AG04450 (cell line): ENCODE measurements around the gene RCAN3. TPM values are rescaled to one million over a fixed set of nuclear protein-coding genes. Genes with fewer than 3 reads are reported as not detected.

ENCODE experiments used
- CTCF ChIA-PET: fragments of 300-600, 350-600 bp; formaldehyde crosslinking; extraction: SDS; loops from one replicate; lab custom pipeline; 2022; ENCODE audit warnings: antibody characterized with exemption, inconsistent platforms; lab: Charles Lee
- POLR2A ChIA-PET: fragments of 350-600 bp; formaldehyde crosslinking; extraction: SDS; loops from one replicate; lab custom pipeline; 2021; ENCODE audit warnings: antibody characterized with exemption, inconsistent platforms; lab: Yijun Ruan, JAX
- DNase-seq: peaks from one replicate; pipeline ENCODE4 v3.0.0-alpha.2; 2011; ENCODE audit warnings: low read depth, low spot score
- H3K27ac ChIP-seq: one replicate; pipeline ENCODE4 v1.5.1; 2012; ENCODE audit warnings: low read depth, low read length, control low read depth
- H3K27me3 ChIP-seq: one replicate; pipeline ENCODE4 v1.6.0; 2012; ENCODE audit warnings: low read length; ENCODE audit not compliant: control insufficient read depth, insufficient read depth
- H3K4me3 ChIP-seq: 2 replicates; pipeline ENCODE4 v1.5.1; 2011; ENCODE audit warnings: mild to moderate bottlenecking, low read depth, low read length, control low read depth
- H3K9me3 ChIP-seq: 2 replicates; pipeline ENCODE4 v1.5.1; 2012; ENCODE audit warnings: low read length; ENCODE audit not compliant: control insufficient read depth, insufficient read depth
- CTCF ChIP-seq: IDR thresholded peaks from 2 replicates; pipeline ENCODE4 v1.5.1; 2011; ENCODE audit warnings: low read depth, low read length, control low read depth, inconsistent platforms
- polyA plus RNA-seq: library from polyadenylated mRNA; depleted of rRNA; stranded (reverse); fragments of >200 nt; gene quantifications from 2 replicates; pipeline ENCODE4 v1.2.3, GENCODE V29; 2011

The RCAN3 gene
- polyA plus RNA-seq, 1 experiment: 4.5 TPM

- Histone ChIP-seq H3K4me3 (no peak overlapping the region), H3K27me3 (no peaks in the 10 kb centered on the region), H3K27ac (no peak overlapping the region), H3K9me3 (no peaks in the 10 kb centered on the region)
- no peak for TF ChIP-seq CTCF
- POLR2A ChIA-PET: no interaction called here
- no peak for DNase-seq
- CTCF ChIA-PET: no interaction called here
Observed at GRCh38 chr1:24468685-24469316, 33.8 kb upstream of the RCAN3 start.

DNA sequence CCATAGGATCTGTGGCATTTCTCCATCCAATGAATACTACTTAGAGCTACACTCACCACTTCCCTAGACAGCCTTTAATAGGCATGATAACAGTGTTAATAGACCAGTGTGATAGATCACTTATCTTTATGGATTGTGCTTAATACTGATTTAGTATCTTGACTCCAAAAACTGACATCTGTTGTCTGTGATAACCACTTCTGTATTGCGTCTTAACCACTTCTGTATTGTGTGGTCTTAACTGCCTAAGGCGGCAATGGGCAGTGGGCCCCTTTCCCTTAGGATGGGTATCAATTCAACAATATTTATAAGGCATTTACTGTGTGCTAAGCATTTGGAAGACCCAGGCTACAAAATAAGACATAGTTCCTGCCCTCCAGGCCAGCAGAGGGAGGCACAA lies 32.0 kb upstream of the RCAN3 start:
- Histone ChIP-seq H3K9me3 (no peaks in the 10 kb centered on the region), H3K27ac (no peak overlapping the region), H3K27me3 (no peaks in the 10 kb centered on the region), H3K4me3 (no peak overlapping the region)
- DNase-seq: no peak
- ChIA-PET POLR2A (no interaction called here), CTCF (no interaction called here)
- TF ChIP-seq CTCF: no peak

DNA sequence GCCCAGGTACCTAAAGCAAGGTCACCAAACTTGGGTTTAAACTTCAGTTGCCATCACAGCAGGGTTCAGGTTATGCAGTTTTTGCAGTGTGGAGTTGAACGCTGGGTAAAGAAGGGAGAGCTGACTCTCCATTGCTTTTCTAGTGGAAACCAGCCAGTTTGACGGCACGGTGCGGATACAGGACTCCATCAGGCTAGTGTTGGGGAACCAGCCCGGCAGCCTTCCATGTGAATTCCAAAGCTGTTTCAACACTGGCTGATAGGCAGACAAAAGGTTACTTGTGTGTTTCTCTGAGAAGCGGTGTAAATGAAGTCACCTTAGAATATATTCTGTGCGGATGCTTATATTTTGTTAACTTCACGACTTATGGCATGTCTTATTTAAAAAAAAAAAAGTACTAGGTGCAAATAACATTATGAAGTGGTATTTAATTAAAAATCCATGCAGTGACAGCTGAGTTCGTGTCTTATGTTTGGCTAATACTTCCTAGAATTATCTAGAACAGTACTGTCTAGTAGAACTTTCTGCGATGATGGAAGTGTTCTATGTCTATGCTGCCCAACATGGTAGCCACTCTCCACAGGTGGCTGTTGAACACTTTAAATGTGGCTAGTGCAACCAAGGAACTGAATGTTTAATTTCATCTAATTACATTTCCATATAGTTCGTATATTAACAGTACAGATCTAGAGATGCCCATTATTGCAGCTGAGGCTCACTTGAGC lies 29.9 kb upstream of the RCAN3 start:
- CTCF ChIA-PET: interaction anchor here (0.6 kb wide), 1 partner anchor 405 kb away, joined by 8 read pairs; no protein-coding TSS in a partner anchor
- DNase-seq: no peak
- H3K4me3 ChIP-seq: no peak overlapping the region
- TF ChIP-seq CTCF: no peak
- H3K9me3 ChIP-seq: no peaks in the 10 kb centered on the region
- POLR2A ChIA-PET: no interaction called here
- no peak overlapping the region for H3K27ac ChIP-seq
- no peaks in the 10 kb centered on the region for H3K27me3 ChIP-seq

DNA sequence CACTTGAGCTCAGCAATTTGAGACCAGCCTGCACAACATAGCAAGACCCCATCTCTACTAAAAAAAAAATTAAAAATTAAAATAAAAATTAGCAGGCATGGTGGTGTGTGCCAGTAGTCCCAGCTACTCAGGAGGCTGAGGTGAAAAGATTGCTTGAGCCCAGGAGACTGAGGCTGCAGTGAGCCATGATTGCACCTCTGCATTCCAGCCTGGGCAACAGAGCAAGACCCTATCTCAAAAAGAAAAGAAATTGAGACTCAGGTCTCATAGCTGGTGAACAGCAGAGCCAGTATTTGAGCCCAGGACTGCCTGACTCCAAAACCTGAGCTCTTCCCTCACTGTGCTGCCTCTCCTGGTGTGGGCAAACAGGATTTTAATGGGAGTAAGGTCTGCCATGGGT lies 28.4 kb upstream of the RCAN3 start:
- Histone ChIP-seq H3K27ac (no peak overlapping the region), H3K27me3 (no peaks in the 10 kb centered on the region), H3K9me3 (no peaks in the 10 kb centered on the region), H3K4me3 (no peak overlapping the region)
- no peak for DNase-seq
- ChIA-PET POLR2A (no interaction called here), CTCF (no interaction called here)
- TF ChIP-seq CTCF: no peak

DNA sequence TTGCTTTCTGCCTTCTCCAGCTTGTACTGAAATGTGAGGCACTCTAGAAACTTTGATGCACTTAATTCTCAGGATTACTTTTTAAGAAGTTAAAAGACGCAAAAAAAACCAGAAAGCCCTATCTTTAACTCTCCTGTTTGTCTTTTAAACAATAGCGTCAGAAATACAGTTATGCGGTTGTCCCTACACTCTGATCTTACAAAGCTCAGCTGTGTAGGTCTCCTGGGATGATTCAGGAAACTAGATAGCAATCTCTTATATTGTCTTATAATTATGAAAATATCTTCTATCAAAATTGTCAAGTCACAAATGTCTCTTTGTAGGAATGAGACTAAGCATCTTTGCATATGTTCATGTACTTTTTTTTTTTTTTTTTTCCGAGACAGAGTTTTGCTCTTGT lies 26.9 kb upstream of the RCAN3 start:
- no peak for DNase-seq
- TF ChIP-seq CTCF: no peak
- H3K4me3 ChIP-seq: no peak overlapping the region
- H3K9me3 ChIP-seq: no peaks in the 10 kb centered on the region
- H3K27ac ChIP-seq: no peak overlapping the region
- ChIA-PET POLR2A (interaction anchor here (0.8 kb wide), 1 partner anchor 37 kb away, joined by 4 read pairs; no protein-coding TSS in a partner anchor), CTCF (no interaction called here)
- H3K27me3 ChIP-seq: no peaks in the 10 kb centered on the region
